ENCODE results near the gene ERCC1. TPM values are rescaled to one million over a fixed set of nuclear protein-coding genes. Genes with fewer than 3 reads are reported as not detected.
A peak's percentile ranks its signal among the peaks of the same experiment; 100 is the strongest.

ERCC1 gene
- total RNA-seq, 1 donor from 2014 or later = 77.9 TPM

DNA sequence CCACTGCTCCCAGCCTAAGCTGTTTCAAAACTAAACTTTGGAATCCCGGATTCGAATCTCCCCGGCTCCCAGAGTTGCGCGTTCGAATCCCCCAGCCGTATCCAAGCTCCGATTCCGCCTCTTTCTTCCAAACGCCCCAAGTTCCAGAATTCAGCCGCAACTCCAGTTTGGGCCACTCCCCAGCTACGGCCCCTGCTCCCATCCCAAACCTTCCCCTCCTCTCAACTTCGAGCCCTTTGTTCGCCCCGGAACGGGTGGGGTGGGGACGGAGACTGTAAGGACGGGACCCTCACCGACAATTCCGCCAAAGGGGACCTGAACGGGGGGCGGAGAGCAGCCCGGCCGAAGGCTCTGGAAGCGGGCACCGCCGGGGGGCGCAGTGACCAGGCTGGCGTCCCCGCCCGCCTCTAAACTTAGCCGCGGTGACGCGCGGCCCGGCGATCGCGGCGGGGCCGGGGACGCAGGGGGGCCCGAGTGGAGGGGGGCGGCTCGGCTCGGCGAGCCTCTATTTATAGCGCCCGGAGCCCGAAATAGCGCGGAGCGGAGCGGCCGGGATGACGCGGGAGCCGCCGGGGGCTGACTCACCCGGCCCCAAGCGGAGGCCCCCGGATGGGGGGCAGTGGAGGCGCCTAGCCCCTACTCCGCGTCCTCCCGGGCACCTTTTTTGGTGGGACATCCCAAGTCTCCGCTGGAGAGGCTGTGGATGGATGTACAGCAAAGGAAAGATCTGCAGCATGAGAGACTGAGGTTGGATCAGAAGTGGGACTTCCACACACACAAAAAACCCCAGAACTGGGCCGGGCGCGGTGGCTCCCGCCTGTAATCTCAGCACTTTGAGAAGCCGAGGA lies 4.9 kb upstream of the ERCC1 start:
- Mint-ChIP-seq H3K27me3 (ENCODE audit: low read depth) (no peaks in the 10 kb centered on the region), H3K9me3 (ENCODE audit: low read depth) (no peaks in the 10 kb centered on the region), H3K36me3 (ENCODE audit: low read depth) (no peaks in the 10 kb centered on the region), H3K4me1 (ENCODE audit: low read depth) (peaks cover 39% of the 10 kb centered on the region), H3K4me3 (ENCODE audit: unreplicated experiment) (peak overlapping the region; percentile 79), H3K27ac (ENCODE audit: unreplicated experiment) (peak overlapping the region; percentile 95)
- TF ChIP-seq, protein P1, sequence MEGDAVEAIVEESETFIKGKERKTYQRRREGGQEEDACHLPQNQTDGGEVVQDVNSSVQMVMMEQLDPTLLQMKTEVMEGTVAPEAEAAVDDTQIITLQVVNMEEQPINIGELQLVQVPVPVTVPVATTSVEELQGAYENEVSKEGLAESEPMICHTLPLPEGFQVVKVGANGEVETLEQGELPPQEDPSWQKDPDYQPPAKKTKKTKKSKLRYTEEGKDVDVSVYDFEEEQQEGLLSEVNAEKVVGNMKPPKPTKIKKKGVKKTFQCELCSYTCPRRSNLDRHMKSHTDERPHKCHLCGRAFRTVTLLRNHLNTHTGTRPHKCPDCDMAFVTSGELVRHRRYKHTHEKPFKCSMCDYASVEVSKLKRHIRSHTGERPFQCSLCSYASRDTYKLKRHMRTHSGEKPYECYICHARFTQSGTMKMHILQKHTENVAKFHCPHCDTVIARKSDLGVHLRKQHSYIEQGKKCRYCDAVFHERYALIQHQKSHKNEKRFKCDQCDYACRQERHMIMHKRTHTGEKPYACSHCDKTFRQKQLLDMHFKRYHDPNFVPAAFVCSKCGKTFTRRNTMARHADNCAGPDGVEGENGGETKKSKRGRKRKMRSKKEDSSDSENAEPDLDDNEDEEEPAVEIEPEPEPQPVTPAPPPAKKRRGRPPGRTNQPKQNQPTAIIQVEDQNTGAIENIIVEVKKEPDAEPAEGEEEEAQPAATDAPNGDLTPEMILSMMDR (IDR thresholded peaks at IDR 0.05) = peak; percentile 81
- no peak for DNase-seq (ENCODE audit: low spot score)

DNA sequence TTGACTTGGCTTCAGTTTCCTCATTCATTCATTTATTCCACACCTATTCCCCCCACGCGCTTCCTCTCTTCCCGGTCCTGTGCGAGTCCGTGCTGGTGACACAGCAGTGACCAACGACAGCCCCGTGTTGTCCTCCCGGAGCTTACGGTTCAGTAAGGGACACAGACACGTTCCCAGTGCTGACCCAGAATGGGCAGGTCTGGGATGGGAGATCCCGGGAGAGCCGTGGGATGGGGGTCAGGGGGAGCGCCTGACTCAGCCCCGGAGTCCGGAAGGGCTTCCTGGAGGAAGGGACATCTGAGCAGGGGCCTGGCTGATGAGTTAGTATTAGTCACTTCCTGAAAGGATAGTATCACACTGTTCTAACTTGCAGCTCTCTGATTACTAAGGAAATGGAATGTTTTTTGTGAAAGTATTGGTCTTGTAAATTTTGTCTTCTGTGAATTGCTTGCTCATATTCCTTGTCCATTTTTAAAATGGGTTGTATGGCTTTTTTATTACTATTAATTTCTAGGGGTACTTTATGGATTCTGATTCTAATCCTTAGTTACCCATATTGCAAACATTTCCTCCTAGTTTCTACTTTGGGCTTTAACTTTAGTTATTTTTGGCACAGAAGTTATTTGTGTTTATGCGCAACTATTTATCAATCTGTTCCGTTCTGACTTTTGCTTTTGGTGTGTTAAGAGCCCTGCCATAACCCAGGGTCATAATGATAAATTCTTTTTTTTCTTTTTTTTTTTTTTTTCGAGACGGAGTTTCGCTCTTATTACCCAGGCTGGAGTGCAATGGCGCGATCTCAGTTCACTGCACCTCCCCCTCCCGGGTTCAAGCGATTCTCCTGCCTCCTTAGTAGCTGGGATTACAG lies 708 bp upstream of the ERCC1 start:
- H3K4me3 Mint-ChIP-seq (ENCODE audit: unreplicated experiment) = peak overlapping the region; percentile 98
- no peaks in the 10 kb centered on the region for H3K9me3 Mint-ChIP-seq (ENCODE audit: low read depth)
- DNase-seq (ENCODE audit: low spot score) = no peak
- no peaks in the 10 kb centered on the region for H3K27me3 Mint-ChIP-seq (ENCODE audit: low read depth)
- TF ChIP-seq, protein P1 (IDR thresholded peaks at IDR 0.05) = no peak
- H3K27ac Mint-ChIP-seq (ENCODE audit: unreplicated experiment) = peak overlapping the region; percentile 100
- H3K4me1 Mint-ChIP-seq (ENCODE audit: low read depth) = peaks cover 58% of the 10 kb centered on the region
- peaks cover 8% of the 10 kb centered on the region for H3K36me3 Mint-ChIP-seq (ENCODE audit: low read depth)

GRCh38 chr19:45423033-45423588 lies 606 bp downstream of the ERCC1 start:
- no peaks in the 10 kb centered on the region for H3K9me3 Mint-ChIP-seq (ENCODE audit: low read depth)
- H3K4me1 Mint-ChIP-seq (ENCODE audit: low read depth) = peaks cover 47% of the 10 kb centered on the region
- H3K36me3 Mint-ChIP-seq (ENCODE audit: low read depth) = peaks cover 9% of the 10 kb centered on the region
- DNase-seq (ENCODE audit: low spot score) = no peak
- TF ChIP-seq, protein P1 (IDR thresholded peaks at IDR 0.05) = no peak
- peak overlapping the region; percentile 100 for H3K27ac Mint-ChIP-seq (ENCODE audit: unreplicated experiment)
- no peaks in the 10 kb centered on the region for H3K27me3 Mint-ChIP-seq (ENCODE audit: low read depth)
- H3K4me3 Mint-ChIP-seq (ENCODE audit: unreplicated experiment) = peak overlapping the region; percentile 98

GRCh38 chr19:45421947-45422498 lies 1.7 kb downstream of the ERCC1 start:
- peak overlapping the region; percentile 10 for H3K4me3 Mint-ChIP-seq (ENCODE audit: unreplicated experiment)
- H3K27me3 Mint-ChIP-seq (ENCODE audit: low read depth) = no peaks in the 10 kb centered on the region
- H3K27ac Mint-ChIP-seq (ENCODE audit: unreplicated experiment) = no peak overlapping the region
- no peak for DNase-seq (ENCODE audit: low spot score)
- peaks cover 13% of the 10 kb centered on the region for H3K36me3 Mint-ChIP-seq (ENCODE audit: low read depth)
- peaks cover 42% of the 10 kb centered on the region for H3K4me1 Mint-ChIP-seq (ENCODE audit: low read depth)
- no peaks in the 10 kb centered on the region for H3K9me3 Mint-ChIP-seq (ENCODE audit: low read depth)
- TF ChIP-seq, protein P1 (IDR thresholded peaks at IDR 0.05) = no peak

DNA sequence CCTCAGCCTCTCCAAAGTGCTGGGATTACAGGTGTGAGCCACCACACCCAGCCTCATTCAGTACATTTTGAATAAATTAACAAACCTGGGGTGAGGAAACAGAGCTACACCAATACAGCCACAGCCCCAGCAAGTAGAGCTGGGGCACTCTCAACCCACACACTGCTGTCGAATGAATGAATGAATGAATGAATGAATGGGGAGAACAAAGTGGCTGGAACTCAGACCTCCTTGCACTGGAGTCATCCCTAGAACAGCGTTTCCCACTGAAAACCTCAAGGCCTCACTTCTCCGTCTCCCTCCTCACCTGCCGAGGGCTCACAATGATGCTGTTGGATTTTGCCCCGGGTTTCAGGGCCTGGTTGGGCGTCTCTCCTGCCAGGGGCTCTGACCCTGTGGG lies 2.8 kb downstream of the ERCC1 start:
- no peak overlapping the region for H3K4me3 Mint-ChIP-seq (ENCODE audit: unreplicated experiment)
- no peak for DNase-seq (ENCODE audit: low spot score)
- H3K27ac Mint-ChIP-seq (ENCODE audit: unreplicated experiment) = no peak overlapping the region
- H3K4me1 Mint-ChIP-seq (ENCODE audit: low read depth) = peaks cover 51% of the 10 kb centered on the region
- no peaks in the 10 kb centered on the region for H3K27me3 Mint-ChIP-seq (ENCODE audit: low read depth)
- peaks cover 16% of the 10 kb centered on the region for H3K36me3 Mint-ChIP-seq (ENCODE audit: low read depth)
- H3K9me3 Mint-ChIP-seq (ENCODE audit: low read depth) = no peaks in the 10 kb centered on the region
- TF ChIP-seq, protein P1 (IDR thresholded peaks at IDR 0.05) = no peak

Measured in chondrocyte (in vitro differentiated cells).